HepG2 (cell line): ENCODE data around the gene DEUP1. TPM values are rescaled to one million over a fixed set of nuclear protein-coding genes. Genes with fewer than 3 reads are reported as not detected.

Experiments used
- CEBPG ChIP-seq: IDR thresholded peaks from 2 replicates; pipeline ENCODE4 v1.6.1; 2016
- ELK4 ChIP-seq: sonication (generic); formaldehyde crosslinking; IDR thresholded peaks from 2 replicates; pipeline ENCODE4 v1.9.0; 2021; ENCODE audit warnings: missing genetic modification reagents, borderline replicate concordance
- HCFC1 ChIP-seq: fragments of 150-350 bp; IDR thresholded peaks from 2 replicates; pipeline ENCODE4 v1.6.1; 2014; ENCODE audit warnings: low read depth, low read length
- HNRNPLL ChIP-seq: fragments of 200-400 bp; formaldehyde crosslinking; IDR thresholded peaks from 2 replicates; pipeline ENCODE4 v1.6.1; 2017; ENCODE audit warnings: mild to moderate bottlenecking, low read depth, low read length; ENCODE audit not compliant: poor library complexity, severe bottlenecking
- MAFK ChIP-seq, 2 experiments: IDR thresholded peaks in 1 of 2; conservative IDR thresholded peaks in 1 of 2; 2 replicates each; pipeline ENCODE4 v1.6.1; 2011; ENCODE audit warnings: improper control_type of control experiment in 2 of 2, low read length in 2 of 2
- PRPF4 ChIP-seq: fragments of 200-400 bp; formaldehyde crosslinking; IDR thresholded peaks from 2 replicates; pipeline ENCODE4 v1.6.1; 2016; ENCODE audit warnings: low read length, low read depth; ENCODE audit not compliant: poor library complexity, severe bottlenecking
- SYNCRIP ChIP-seq: fragments of 200-400 bp; formaldehyde crosslinking; IDR thresholded peaks from 2 replicates; pipeline ENCODE4 v1.6.1; 2018; ENCODE audit warnings: mild to moderate bottlenecking, low read depth, low read length; ENCODE audit not compliant: insufficient read depth
- TBX3 ChIP-seq: fragments of 450-650 bp; IDR thresholded peaks from 2 replicates; pipeline ENCODE4 v1.6.1; 2017; ENCODE audit warnings: antibody characterized with exemption, mild to moderate bottlenecking, inconsistent platforms, borderline replicate concordance
- ZBTB26 ChIP-seq: IDR thresholded peaks from 2 replicates; pipeline ENCODE4 v1.6.1; 2016; ENCODE audit warnings: missing compliant biosample characterization, missing genetic modification reagents, borderline replicate concordance
- ZBTB8A ChIP-seq: sonication (generic); formaldehyde crosslinking; IDR thresholded peaks from 2 replicates; pipeline ENCODE4 v1.4.0; 2020; ENCODE audit warnings: mild to moderate bottlenecking, low read depth, missing genetic modification reagents, borderline replicate concordance
- ZNF17 ChIP-seq: sonication (generic); formaldehyde crosslinking; IDR thresholded peaks from 2 replicates; pipeline ENCODE4 v1.5.0; 2020; ENCODE audit warnings: mild to moderate bottlenecking, missing genetic modification reagents
- ZNF318 ChIP-seq: sonication (generic); formaldehyde crosslinking; IDR thresholded peaks from 2 replicates; pipeline ENCODE4 v1.4.0; 2020; ENCODE audit warnings: mild to moderate bottlenecking, missing genetic modification reagents
- ZNF530 ChIP-seq: sonication (generic); formaldehyde crosslinking; IDR thresholded peaks from 2 replicates; pipeline ENCODE4 v1.5.0; 2020; ENCODE audit warnings: low read depth, mild to moderate bottlenecking, missing genetic modification reagents
- polyA plus RNA-seq, 8 experiments: library from polyadenylated mRNA; depleted of rRNA in 3 of 8; stranded (reverse) in 7 of 8; unstranded in 1 of 8; fragments of >200 nt; fragmentation: Illumina TruSeq in 4 of 8; extraction: Trizol in 4 of 8; gene quantifications; 2 replicates each; pipeline versions ENCODE4 v1.2.1 to v1.2.3, GENCODE V29; 2011 to 2016; ENCODE audit warnings: low read depth in 4 of 8, missing spikeins in 1 of 8, mixed read lengths in 1 of 8; ENCODE audit not compliant: insufficient read depth in 1 of 8
- total RNA-seq, 5 experiments: library from RNA; depleted of rRNA; stranded (reverse); fragments of >200 nt; fragmentation: Illumina TruSeq; extraction: Trizol; gene quantifications; 2 replicates each; pipeline ENCODE4 v1.2.3, GENCODE V29; 2016; ENCODE audit warnings: low read depth in 1 of 5

DEUP1 gene
- total and polyA plus RNA-seq, 2 of the 13 experiments (the other 11 are each of a cell fraction or from before 2014, with no cell fraction given): not detected

GRCh38 chr11:93478841-93479240 lies 148.3 kb downstream of the DEUP1 start (continued):
- TF ChIP-seq ZNF318 (no peak), MAFK (conservative IDR thresholded peaks at IDR 0.05 in 1 of 2, IDR thresholded peaks at IDR 0.05 in 1 of 2; ENCODE audit: low read length in 2 of 2) (no peak), ZBTB26 (CRISPR knock-in tag) (no peak), ELK4 (CRISPR knock-in tag) (no peak), SYNCRIP (no peak), HNRNPLL (no peak), HCFC1 (no peak), TBX3 (no peak), PRPF4 (no peak), ZBTB8A (CRISPR knock-in tag) (no peak), ZNF530 (no peak), ZNF17 (CRISPR knock-in tag) (no peak), CEBPG (CRISPR knock-in tag) (no peak)
